Measurements from ENCODE around the gene ACBD4.

Gene ACBD4

GRCh38 chr17:45147581-45148182 is 12.2 kb downstream of the ACBD4 start:
- H3K4me3 ChIP-seq (ENCODE audit: low read depth, low read length) = peak overlapping the region; percentile 78
- peak; percentile 93 for DNase-seq (ENCODE audit: low read depth)
- TF ChIP-seq CTCF (IDR thresholded peaks at IDR 0.05; ENCODE audit: low read depth, low read length, missing control alignments) = no peak
- in situ Hi-C loops (cut with HindIII; ENCODE audit: low sequenced_read_pairs) = no loop called here

GRCh38 chr17:45148183-45149036 is 12.9 kb downstream of the ACBD4 start, which contains the start of gene HEXIM1:
TSS of gene HEXIM1 (plus strand) at chr17:45148475. CDS start at chr17:45149191, 716 bp downstream.
- H3K4me3 ChIP-seq (ENCODE audit: low read depth, low read length) = peak within 1 kb of the TSS; percentile 78
- in situ Hi-C loops (cut with HindIII; ENCODE audit: low sequenced_read_pairs) = no loop called here
- TF ChIP-seq CTCF (IDR thresholded peaks at IDR 0.05; ENCODE audit: low read depth, low read length, missing control alignments) = no peak
- DNase-seq (ENCODE audit: low read depth) = peak; percentile 99

GRCh38 chr17:45149037-45149668 is 13.7 kb downstream of the ACBD4 start:
- peak overlapping the region; percentile 78 for H3K4me3 ChIP-seq (ENCODE audit: low read depth, low read length)
- no peak for DNase-seq (ENCODE audit: low read depth)
- TF ChIP-seq CTCF (IDR thresholded peaks at IDR 0.05; ENCODE audit: low read depth, low read length, missing control alignments) = peak; percentile 86
- in situ Hi-C loops (cut with HindIII; ENCODE audit: low sequenced_read_pairs) = no loop called here

- peak overlapping the region; percentile 78 for H3K4me3 ChIP-seq (ENCODE audit: low read depth, low read length)
- no peak for DNase-seq (ENCODE audit: low read depth)
- no peak for TF ChIP-seq CTCF (IDR thresholded peaks at IDR 0.05; ENCODE audit: low read depth, low read length, missing control alignments)
- in situ Hi-C loops (cut with HindIII; ENCODE audit: low sequenced_read_pairs) = no loop called here
Measured at GRCh38 chr17:45149669-45150664, 14.5 kb downstream of the ACBD4 start.

- in situ Hi-C loops (cut with HindIII; ENCODE audit: low sequenced_read_pairs) = no loop called here
- H3K4me3 ChIP-seq (ENCODE audit: low read depth, low read length) = peak overlapping the region; percentile 78
- TF ChIP-seq CTCF (IDR thresholded peaks at IDR 0.05; ENCODE audit: low read depth, low read length, missing control alignments) = no peak
- DNase-seq (ENCODE audit: low read depth) = no peak
Measured at GRCh38 chr17:45150911-45151809, 15.7 kb downstream of the ACBD4 start.
